ENCODE measurements around the gene TUBB. TPM values are rescaled to one million over a fixed set of nuclear protein-coding genes. Genes with fewer than 3 reads are reported as not detected.

TUBB gene
- total and polyA plus RNA-seq, 9 of the 15 experiments (the other 6 are each of a cell fraction or from before 2014, with no cell fraction given) = 971 to 2,870 (median 1,478) TPM

- TF ChIP-seq PHB2 (IDR thresholded peaks at IDR 0.05; ENCODE audit: low read depth) = no peak
- TF ChIP-seq ZNF740 (CRISPR knock-in tag; IDR thresholded peaks at IDR 0.05) = peak; percentile 76
- TF ChIP-seq ZNF740 (tag; IDR thresholded peaks at IDR 0.05) = no peak
- TF ChIP-seq FOXP4 (CRISPR knock-in tag; IDR thresholded peaks at IDR 0.05; ENCODE audit: borderline replicate concordance) = no peak
- TF ChIP-seq ZNF324 (CRISPR knock-in tag; IDR thresholded peaks at IDR 0.05) = no peak
- peak; percentile 65; the same call in 1 of the 2 replicates for TF ChIP-seq LEF1 (IDR thresholded peaks at IDR 0.05)
- TF ChIP-seq MCM3 (IDR thresholded peaks at IDR 0.05) = no peak
- no peak for TF ChIP-seq WHSC1 (IDR thresholded peaks at IDR 0.05; ENCODE audit: low read length)
- TF ChIP-seq NR2C1 (IDR thresholded peaks at IDR 0.05) = peak; percentile 46; the same call in 1 of the 2 replicates
- TF ChIP-seq NR2C1 (tag; IDR thresholded peaks at IDR 0.05) = no peak
- TF ChIP-seq TEAD1 (CRISPR knock-in tag; IDR thresholded peaks at IDR 0.05) = 0 out of 4 replicates have a peak, but pooled peaks of 1 of the 2 experiments have one; percentile 29
- TF ChIP-seq PTTG1 (tag; IDR thresholded peaks at IDR 0.05; ENCODE audit: low read depth) = no peak
- no peak for TF ChIP-seq UBTF (IDR thresholded peaks at IDR 0.05; ENCODE audit: borderline replicate concordance in 1 of 2, low read depth in 2 of 2, low read length in 2 of 2)
- TF ChIP-seq CREM (IDR thresholded peaks at IDR 0.05; ENCODE audit: low read depth) = peak; percentile 54
- no peak for TF ChIP-seq HEY1 (CRISPR knock-in tag; IDR thresholded peaks at IDR 0.05; ENCODE audit: borderline replicate concordance)
- TF ChIP-seq HOMEZ (CRISPR knock-in tag; IDR thresholded peaks at IDR 0.05) = no peak
- TF ChIP-seq HNRNPK (IDR thresholded peaks at IDR 0.05; ENCODE audit: low read depth, low read length, poor library complexity, severe bottlenecking) = no peak
- TF ChIP-seq E2F1 (CRISPR knock-in tag; IDR thresholded peaks at IDR 0.05) = no peak; the same call in 1 of the 2 replicates
- TF ChIP-seq ZNF507 (tag; conservative IDR thresholded peaks at IDR 0.05) = no peak
These were observed 2.3 kb downstream of the TUBB start (continued) for GRCh38 chr6:30722280-30723112.

Measured in K562 (cell line).